ENCODE data around the gene UQCRC1.

UQCRC1 gene

GRCh38 chr3:48599509-48600285, 9.7 kb downstream of the UQCRC1 start:
- in situ Hi-C loops (cut with MboI; ENCODE audit: low sequenced_read_pairs), result no loop called here

DNA sequence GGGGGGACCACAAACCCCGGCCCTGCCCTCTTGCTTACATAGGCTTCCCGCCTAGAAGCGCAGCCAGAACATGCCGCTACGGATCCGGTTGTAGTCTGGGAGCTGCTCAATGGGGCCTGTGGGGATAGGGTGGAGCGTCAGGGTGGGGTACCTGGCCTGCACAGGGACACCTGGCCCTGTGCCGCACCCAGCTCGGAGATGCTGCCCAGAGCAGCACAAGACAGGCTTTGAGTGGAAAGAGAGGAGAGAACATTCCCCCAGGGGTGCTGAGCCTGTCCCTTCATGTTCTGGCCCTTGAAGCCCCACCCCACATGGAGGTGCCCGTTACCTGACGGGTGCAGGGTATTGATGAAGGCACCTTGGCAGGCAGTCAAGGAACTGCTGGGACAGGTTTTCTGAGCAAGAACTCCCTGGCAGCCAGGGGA, 10.4 kb downstream of the UQCRC1 start:
- in situ Hi-C loops (cut with MboI; ENCODE audit: low sequenced_read_pairs), result no loop called here

DNA sequence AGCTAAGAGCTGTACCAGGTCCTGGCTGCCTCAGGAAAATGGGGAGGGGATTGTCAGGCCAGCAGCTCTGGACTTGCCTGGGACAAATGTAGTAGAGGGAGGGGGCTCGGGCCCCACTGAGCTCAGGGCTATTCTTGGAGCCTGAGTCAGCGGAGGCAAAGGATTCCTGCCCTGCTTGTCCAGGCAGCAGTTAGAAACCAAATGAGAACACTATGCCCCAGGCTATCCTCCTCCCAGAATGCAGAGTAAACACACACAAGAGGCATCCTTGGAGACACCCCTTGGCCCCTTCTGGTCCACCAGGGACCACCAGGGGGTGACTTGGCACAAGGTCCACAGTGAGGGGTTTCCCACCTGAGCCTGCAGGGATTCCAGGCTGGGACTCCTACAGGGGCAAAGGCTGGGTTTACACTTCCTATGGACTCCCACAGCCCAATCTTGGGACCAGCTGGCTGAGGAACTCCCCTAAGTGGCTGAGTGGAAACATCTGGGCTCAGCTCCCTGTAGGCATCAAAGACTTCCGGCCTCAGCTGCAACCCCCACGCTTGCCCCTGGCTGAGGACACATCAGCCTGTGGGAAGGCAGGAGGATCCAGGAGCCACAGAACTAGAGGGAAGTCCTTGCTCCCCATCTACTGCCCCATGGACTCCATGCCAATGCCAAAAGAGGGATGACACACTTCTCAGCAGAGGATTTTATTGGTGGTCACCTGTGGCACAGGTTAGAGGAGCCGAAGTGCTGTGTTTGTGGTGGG, 10.9 kb downstream of the UQCRC1 start:
- in situ Hi-C loops (cut with MboI; ENCODE audit: low sequenced_read_pairs), result no loop called here

- in situ Hi-C loops (cut with MboI; ENCODE audit: low sequenced_read_pairs), result no loop called here
Measured at GRCh38 chr3:48597408-48597800, 12.0 kb downstream of the UQCRC1 start.

DNA sequence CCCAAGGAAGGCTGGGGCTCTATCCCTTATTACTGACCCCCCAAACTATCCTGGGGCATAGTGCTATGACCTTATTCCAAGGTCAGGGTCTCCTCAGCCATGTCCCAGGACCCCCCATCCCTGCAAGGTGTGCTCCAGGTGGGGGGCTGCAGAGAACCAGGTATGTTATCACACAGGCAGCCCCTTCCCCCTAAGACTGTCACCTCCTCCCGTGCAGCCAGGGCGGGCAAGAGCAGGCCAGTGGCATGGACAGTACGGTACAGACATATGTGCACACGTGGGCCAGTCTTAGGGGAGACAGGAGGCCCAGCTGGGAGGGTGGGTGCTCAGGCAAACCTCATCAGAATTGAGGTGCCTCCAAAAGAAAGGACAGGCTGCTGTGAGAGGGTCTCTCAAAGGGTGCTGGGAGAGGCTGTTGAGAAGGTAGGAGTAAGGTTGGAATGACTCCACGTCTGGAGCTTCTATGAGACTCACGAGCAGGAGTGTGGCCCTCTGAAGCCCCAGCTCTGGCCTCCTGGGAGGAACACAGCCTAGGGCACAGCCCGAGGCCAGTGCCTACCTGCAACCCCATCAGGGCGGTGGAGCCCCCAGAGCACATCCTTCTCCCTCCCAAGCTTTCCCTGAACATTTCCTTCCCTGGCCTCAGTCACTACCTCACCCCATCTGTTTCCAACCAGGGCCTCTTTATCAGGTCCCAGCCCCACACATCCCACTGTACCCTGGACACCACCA, 12.6 kb downstream of the UQCRC1 start:
- in situ Hi-C loops (cut with MboI; ENCODE audit: low sequenced_read_pairs), result no loop called here

GRCh38 chr3:48596157-48596556, 13.3 kb downstream of the UQCRC1 start:
- in situ Hi-C loops (cut with MboI; ENCODE audit: low sequenced_read_pairs), result no loop called here

DNA sequence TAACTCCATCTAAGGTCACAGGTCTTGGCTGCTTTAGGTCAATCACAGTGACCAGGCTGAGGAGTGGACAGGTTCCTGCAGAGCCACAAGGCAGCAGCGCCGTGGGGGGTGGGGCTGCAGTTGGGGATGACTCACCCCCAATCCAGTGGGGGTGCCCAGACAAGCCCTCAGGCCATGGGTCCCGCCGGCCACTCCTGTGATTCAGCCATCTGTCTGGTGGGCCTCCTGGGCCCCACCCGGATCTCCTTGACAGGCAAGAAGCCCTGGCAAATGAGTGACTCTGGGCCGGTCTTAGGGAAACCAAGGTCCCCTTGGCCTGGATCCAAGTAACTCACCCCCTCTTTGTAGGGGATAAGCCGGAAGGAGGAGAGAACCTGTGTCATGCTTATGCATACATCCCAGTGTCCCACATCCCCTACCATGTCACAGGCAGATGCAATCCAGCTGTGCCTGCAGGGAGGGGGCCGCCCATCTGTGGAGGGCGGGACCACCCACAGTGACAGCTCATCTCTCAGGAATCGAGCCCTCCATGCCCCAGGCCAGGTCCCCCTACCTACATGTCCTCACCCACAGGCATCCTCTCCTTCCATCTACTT, 13.8 kb downstream of the UQCRC1 start:
- in situ Hi-C loops (cut with MboI; ENCODE audit: low sequenced_read_pairs), result no loop called here

GRCh38 chr3:48595075-48595525, 14.3 kb downstream of the UQCRC1 start, which contains the start of gene COL7A1:
Gene COL7A1, minus strand, starts transcription at chr3:48595329. Its CDS starts 170 bp downstream, at chr3:48595159.
- in situ Hi-C loops (cut with MboI; ENCODE audit: low sequenced_read_pairs), result no loop called here

DNA sequence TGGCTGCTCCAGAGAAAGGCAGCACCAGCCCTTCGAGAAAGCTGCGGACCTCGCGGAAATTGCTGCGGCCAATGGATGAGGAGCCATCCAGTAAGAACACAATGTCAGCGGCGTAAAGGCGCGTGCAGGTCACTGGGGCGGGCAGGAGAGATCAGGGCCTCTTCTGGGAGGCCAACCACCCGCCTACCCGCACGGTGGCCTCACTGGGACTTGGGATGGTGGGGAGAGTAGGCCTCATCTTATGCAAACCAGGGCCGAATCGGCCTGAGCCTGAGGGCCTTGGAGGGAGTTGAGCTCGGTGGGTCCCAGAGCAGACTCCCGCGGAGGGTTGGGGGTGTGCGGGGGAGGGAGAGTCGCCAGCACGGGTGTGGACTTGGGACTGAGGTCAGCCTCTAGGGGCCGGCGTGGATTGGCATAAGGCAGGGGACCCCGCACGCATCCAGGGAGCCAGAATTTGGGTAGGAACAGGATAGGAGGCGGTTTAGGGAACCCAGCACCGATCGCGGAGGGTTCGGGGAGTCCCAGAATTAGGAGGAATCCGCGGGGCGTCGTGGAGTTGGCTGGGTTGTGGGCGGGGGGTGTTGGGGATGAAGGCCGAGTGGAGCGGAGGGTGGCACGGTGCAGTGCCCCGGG, 14.9 kb downstream of the UQCRC1 start:
- in situ Hi-C loops (cut with MboI; ENCODE audit: low sequenced_read_pairs), result no loop called here

GRCh38 chr3:48593337-48593736, 16.1 kb downstream of the UQCRC1 start:
- in situ Hi-C loops (cut with MboI; ENCODE audit: low sequenced_read_pairs), result no loop called here

- in situ Hi-C loops (cut with MboI; ENCODE audit: low sequenced_read_pairs), result no loop called here
Measured at GRCh38 chr3:48592519-48593087, 16.8 kb downstream of the UQCRC1 start.

DNA sequence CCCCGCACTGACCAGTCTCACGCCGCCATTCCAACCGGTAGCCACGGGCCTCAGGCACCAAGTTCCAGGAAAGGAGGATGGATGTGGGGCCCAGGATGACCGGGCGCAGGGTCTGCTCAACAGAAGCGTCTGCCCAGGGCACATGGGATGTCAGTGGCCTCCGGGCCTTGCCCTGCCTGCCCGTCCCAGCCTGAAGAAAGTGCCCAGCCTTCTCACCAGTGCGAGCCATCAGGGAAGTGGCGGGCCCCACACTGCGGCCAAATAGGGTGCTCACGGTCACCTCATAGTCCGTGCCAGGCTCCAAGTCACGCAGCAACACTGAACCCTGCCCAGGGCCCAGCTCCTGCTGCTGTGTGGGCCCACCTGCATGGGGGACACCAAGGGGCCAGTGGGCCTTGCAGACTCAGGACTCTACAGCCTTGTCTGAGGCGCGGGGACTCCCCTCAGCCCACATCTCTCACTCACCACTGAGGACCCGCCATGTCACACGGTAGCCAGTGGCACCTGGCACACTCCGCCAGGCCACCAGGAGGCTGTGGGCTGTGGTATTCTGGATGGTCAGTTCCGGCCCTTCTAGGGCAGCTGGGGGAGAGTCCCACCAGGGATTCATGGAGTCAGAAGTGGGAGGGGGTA, 17.4 kb downstream of the UQCRC1 start:
- in situ Hi-C loops (cut with MboI; ENCODE audit: low sequenced_read_pairs), result no loop called here

GRCh38 chr3:48591436-48591835, 18.0 kb downstream of the UQCRC1 start:
- in situ Hi-C loops (cut with MboI; ENCODE audit: low sequenced_read_pairs), result no loop called here

DNA sequence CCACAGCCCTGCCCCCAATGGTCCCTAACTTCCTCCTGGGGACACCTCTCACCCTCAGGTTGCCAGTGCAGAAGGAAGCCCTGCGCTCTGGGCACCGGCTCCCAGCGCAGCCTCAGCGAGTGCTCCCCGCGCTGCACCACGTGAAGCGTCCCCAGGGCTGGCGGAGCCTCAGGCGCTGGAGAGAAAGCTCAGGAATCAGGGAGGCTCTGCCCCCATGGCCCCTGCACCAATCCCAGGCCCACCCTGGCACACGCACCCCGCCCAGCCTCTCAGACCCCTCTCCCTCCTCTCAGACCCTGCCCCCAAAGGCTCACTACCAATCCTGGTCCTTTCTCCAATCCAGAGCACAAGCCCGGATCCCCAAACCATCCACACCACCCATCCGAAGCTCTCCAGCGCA, 21.2 kb downstream of the UQCRC1 start:
- in situ Hi-C loops (cut with MboI; ENCODE audit: low sequenced_read_pairs), result no loop called here

DNA sequence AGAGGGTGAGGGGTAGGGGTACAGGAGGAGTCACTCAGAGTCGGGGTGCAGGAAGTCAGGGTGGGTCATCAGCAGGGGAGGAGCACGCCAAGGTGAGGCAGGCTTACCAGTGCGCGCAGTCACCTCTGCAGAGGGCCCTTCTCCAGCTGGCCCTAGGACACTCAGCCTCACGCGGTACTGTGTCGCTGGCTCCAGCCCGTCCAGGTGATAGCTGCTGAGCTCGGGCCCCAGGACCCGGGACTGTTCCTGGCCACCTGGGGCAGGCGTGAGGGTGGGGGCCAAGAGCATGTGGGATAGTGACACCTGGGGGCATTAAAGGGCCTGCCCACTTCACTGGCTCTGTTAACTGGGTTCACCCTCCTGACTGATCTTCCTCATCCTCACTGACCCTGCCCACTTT, 21.8 kb downstream of the UQCRC1 start:
- in situ Hi-C loops (cut with MboI; ENCODE audit: low sequenced_read_pairs), result no loop called here

GRCh38 chr3:48585411-48585810, 24.0 kb downstream of the UQCRC1 start:
- in situ Hi-C loops (cut with MboI; ENCODE audit: low sequenced_read_pairs), result no loop called here

DNA sequence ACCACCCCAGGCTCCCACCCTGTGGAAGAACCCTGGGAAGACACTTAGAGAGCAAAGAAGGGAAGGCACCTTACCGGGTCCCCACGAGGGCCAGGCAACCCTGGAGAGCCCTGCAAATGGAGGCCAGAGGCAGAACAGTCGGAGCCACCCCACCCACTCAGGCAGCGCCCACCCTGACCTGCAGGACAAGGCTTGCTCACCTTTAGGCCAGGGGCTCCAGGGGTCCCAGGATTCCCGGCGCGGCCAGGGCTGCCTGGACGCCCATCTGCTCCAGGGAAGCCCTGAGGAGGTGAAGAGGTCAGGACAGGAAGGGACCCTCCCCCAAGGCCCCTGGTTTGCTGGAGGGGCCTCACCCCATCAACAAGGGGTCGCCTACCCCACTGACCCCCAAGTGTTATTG, 24.6 kb downstream of the UQCRC1 start:
- in situ Hi-C loops (cut with MboI; ENCODE audit: low sequenced_read_pairs), result no loop called here

DNA sequence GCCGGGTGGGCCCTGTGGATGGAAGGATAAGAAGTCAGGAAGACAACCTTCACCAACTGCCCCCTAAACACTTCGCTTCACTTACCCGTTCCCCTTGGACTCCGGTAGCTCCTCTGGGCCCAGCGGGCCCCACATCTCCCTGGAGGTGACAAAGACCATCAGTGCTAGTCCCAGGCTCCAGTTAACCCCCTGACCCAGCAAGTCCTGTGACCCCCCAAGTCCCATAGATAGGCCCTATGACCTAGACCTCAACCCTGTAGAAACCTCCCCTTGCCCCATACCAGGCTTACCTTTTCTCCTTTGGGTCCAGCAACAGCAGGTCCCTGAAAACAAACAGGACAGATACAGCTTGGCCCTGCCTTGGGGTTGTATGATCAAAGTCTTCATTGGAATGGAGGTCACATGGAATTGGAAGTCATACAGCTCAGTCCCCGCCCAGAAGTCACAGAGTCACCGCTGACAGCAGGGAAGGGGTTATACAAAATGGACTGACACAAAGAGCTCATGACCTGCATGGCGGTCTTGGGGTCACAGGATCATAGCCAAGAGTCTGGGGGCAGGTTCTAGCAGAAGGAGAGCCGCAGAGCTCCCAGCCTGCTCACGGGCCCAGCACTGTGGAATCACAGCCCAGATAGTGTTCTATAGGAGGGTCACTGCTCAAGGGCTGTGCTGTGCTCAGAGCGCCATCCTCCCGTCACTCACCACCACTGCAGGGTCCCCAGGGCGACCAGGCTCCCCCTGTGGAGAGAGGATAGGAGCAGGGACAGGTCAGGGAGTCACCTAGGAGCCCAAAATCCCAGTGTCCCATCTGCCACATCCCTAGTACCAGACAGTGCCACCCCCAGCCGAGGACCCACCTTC, 27.6 kb downstream of the UQCRC1 start:
- in situ Hi-C loops (cut with MboI; ENCODE audit: low sequenced_read_pairs), result no loop called here

DNA sequence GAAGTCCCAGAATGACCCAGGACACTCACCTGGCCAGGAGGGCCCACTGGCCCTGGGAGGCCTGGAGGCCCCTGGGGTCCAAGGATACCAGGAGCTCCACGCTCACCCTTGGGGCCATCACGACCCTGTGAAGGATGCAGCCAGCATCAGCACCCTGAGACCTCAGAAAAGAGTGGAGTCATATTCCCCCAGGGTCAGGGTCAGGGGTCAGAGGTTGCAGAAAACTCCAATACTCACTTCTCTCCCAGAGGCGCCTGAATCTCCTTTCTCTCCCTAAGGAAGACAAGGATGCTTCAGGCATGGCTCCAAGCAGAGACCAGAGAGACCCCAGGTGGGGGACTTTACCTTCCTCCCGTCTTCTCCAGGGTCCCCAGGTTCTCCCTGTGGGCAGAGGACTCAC, 32.8 kb downstream of the UQCRC1 start:
- in situ Hi-C loops (cut with MboI; ENCODE audit: low sequenced_read_pairs), result no loop called here
